Cerebellar cortex (tissue), 1 donor: ENCODE results near the gene MAN1A2.

Experiments used
- DNase-seq: peaks from one replicate; pipeline ENCODE4 v3.0.0-alpha.2; 2015; ENCODE audit warnings: low spot score

MAN1A2 gene

DNA sequence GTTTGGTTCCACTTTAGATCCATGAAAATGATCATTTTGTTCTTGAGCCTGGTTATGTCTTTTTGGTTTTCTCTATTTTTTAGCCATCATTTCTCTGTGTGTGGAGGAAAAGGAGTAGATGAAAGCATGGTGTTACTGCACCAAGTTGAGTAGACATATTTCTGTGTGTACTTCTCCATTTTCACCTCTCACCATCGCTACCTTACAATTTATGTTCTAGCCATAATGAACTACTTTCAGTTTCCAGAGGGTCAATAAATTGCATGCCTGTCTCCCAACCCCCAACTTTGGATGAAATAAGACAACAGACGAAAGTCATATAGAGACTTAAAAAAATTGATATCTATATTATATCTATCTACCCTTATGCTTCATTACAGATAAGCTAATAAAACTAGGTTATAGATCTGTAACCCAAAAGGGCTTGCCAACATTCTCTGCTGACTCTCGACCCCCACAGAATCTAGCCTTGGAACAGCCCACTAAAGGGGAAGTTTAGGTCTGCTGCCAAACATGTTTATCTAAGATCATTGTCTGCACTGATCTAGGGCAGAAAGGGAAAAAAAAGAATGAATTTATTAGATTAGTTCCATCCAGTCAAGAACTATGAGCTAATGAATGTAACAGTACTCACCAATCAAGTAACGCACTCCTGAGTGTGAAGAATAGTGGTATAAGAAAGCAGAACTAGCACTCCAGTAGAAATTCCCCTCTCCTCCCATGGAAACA is 7.5 kb upstream of the MAN1A2 start:
- no peak for DNase-seq

DNA sequence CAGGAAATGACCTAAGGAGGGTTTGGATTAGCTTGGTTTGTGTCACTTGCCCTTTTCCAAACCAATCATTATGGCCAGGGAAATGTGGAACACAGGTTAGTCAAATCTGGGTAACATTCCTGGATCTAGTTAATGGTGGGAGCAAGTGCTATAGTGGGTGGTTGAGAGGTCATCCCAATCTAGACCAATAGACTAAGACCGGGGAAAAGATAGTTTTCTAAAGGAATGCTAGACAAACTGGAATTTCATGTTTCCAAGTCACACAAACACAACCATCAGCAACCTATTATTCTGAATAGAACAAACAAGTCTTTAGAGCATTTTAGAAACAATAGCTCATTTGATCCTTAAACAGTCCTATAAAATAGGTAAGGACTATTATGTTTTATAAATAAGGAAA is 4.3 kb upstream of the MAN1A2 start:
- no peak for DNase-seq

- no peak for DNase-seq
Observed at GRCh38 chr1:117363571-117364048, 3.6 kb upstream of the MAN1A2 start.

GRCh38 chr1:117364240-117364639 is 3.0 kb upstream of the MAN1A2 start:
- DNase-seq: no peak

DNA sequence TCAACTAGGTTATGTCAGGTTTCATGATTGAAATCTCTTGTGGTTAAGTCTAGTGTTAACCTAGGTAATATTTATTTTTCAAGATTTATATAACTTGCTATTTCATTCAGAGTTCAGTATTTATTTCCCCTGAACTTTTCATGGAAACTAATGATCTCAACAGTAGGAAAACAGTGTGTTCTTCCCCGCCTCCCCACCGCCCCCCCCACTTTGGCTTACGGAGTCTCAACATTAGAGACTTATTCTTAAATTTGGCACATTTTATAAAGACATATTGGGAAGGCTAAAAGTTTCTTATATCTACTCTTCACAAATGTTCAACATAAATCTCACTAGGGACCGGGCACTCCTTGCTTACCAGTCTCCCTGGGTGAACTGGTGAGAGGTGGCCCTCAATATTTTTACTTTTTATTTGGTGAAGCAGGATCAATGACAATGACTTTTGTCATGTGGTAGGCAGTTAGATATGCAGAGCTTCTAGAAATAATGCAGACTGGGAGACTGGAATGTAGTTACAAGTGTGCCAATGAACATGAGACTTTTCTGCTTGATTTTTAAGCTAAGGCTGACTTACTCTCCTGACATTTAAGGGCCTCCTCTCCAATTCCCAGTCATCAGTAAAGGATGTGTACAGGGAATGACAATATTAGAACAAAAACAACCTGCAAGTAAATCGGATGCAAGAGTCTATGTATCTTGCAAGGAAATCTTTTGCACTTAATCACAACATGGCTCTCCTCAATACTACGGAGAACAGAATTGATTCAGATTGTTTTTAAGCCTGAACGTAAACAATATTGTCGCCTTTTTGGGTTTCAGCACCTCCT is 1.7 kb upstream of the MAN1A2 start:
- DNase-seq: peak; percentile 33

DNA sequence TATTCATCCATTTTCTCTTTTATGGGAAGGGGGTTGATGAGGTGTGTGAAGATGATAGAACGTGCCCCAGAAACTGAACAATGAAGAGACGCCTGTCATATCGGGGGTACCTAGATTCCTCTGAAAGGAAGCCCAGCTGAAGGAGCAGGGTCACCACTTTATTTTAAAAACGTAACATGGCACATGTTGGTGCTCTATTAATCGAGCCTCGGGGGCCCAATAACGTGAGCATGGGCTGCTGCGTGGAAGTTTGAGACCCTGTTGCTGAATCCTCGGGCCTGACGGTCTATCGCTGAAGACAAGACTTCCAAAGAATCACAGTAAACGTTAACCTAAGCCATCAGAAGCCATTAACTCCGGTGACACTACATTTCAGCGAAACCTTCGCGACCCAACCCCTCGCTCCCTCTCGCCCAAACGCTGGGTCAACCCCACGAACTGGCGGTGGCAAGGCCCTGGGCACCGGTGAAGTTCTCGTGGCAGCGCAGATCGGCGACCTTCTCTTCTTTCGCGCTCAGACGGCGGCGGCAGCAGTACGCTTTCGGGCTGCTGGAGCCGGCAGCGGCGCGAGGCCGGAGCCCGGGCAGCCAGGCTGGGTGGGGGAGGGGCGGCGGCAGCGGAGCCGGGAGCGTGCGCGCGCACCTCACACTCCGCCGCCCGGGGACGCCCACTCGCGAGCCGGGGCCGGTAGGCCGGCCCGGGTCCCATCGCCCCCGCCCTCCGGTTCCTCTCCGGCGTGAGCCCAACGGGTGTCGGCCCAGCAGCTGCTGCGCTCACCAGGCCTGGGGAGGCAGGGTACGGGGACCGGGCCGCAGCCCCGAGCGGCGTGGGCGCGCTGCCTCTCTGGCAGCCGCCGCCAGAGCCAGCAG is 838 bp upstream of the MAN1A2 start:
- peak; percentile 65 for DNase-seq

DNA sequence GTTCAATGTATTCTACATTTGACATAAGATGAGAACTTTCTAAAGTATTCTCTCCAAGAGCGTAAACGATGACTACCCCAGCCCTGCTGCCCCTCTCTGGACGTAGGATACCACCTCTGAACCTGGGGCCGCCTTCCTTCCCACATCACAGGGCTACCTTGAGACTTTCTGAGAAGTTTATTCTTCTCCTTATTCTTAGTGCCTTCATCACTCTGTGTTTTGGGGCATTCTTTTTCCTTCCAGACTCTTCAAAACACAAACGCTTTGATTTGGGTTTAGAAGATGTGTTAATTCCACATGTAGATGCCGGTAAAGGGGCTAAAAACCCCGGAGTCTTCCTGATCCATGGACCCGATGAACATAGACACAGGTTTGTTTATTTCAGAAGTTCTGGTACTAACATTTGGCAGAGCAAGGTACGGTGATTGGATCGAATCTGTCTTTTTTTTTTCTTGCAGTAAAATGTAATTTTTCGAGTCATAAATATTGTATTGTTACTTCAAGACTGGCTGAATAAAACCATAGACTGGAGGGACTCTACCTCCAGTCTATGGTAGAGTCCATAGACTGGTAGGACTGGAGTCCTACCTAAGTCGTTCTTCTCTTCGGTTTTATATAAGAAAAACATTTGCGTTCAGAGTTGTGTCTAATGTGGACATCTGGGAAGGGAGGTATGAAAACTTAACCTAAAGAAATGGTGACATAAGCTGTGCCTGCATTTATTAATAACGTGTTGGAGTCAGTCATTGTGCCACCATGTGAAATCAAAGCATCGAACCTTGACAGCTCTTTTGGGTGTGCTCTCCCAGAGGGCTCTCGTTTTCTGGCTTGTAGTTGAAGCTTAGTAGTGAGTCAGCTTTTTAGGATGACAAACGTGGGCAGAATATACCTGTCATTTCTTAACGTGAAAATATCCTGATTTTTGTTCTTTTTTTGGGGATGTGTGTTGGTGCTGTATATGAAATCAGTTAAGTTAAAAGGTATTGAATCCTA is 1.2 kb downstream of the MAN1A2 start:
- peak; percentile 51 for DNase-seq

DNA sequence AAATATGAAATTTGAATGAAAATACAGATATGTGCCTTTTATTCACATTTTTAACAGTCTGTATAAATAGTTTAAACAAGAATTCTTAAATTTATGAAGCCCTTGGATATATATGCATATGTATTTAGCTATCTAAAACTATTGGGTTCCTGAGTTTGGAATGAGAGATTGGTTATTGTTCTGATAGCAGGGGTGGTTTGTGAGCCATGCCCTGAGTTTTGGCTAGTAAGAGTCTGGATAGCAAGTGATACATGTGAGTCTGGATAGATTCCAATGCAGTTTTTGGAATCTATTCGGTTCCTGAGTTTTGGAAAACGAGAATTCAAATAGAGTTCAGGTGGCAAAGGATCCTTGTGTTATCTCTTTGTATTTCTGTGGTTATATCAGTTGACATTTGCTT is 2.8 kb downstream of the MAN1A2 start:
- peak; percentile 40 for DNase-seq

- DNase-seq: no peak
Observed at GRCh38 chr1:117370509-117370908, 3.3 kb downstream of the MAN1A2 start.

DNA sequence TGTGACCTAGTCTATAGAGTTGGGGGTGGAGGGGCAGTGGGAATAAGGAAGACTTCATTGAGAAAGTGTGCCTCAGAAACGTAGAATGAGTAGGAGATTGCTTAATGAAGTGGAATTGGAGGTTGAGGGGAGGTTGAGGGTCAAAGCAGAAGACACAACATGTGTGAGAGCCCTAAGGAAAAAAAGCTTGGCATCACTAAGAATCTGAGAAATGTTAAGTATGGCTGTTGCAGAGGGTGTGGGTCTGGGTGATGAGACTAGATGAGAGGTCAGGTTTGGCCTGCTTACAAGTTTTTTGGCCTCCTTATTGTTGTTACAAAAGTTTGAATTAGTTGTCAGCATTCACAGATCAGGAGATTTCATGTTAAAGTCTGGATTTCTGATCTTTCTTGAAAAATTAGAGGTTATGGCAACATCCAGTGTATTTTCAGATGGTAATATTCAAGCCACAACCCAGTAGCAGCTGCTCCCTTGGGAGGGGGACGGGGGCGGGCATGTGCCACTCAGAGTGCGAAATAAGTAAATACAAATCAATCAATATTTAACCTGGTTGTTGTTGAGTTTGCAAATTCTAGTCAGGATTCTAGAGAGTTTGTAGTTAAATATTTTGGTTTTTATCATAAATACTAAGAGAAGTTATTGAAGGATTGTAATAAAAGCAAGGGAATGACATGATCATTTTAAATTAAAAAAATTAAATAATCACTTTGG is 4.3 kb downstream of the MAN1A2 start:
- no peak for DNase-seq

GRCh38 chr1:117372863-117373412 is 5.7 kb downstream of the MAN1A2 start:
- DNase-seq: no peak

GRCh38 chr1:117373932-117374331 is 6.7 kb downstream of the MAN1A2 start:
- no peak for DNase-seq

DNA sequence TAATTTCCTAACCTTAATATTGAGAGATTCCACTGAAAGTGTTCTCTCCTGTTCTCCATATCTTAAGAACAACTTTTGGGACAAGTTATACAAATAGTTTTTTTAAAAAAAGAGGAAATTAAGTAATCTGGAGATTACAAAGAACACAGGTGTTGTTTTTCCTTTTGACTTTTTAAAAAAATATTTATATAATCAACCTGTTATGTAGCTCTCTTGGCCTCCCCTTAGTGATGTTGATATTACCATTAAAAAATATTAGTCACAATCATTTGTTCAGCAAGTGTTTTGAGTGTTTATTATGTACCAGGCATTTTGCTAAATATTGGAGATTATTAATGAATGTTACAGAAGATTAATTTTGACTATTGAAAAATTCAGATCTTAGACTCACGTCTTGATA is 8.1 kb downstream of the MAN1A2 start:
- no peak for DNase-seq

GRCh38 chr1:117387060-117387633 is 19.9 kb downstream of the MAN1A2 start:
- no peak for DNase-seq

DNA sequence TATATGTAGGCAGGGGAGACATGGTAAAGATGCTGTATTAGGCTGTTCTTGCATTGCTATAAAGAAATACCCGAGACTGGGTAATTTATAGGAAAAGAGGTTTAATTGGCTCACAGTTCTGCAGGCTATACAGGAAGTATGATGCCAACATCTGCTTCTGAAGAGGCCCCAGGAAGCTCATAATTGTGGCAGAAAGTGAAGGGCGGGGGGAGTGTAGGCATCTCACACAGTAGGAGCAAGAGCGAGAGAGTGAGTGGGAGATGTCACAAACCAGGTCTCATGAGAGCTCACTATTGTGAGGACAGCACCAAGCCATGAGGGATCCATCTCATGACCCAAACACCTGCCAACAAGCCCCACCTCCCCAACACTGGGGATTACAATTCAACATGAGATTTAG is 21.1 kb downstream of the MAN1A2 start:
- no peak for DNase-seq

GRCh38 chr1:117389284-117389683 is 22.0 kb downstream of the MAN1A2 start:
- no peak for DNase-seq

DNA sequence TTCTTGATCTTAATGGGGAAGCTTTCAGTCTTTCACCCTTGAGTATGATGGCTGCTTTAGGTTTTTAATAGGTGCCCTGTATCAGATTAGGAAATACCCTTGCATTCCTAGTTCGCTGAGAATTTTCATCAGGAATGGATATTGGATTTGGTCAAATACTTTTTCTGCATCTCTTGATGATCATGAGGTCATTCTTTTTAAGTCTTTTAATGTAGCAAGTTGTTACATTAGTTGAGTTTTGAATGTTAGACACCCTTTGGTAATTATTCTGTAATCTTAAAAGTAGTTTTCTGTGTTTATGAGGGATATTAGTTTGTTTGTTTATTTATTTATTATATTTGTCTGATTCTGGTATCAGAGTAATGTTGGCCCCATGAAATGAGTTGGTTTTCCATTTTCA is 22.5 kb downstream of the MAN1A2 start:
- no peak for DNase-seq

- no peak for DNase-seq
Observed at GRCh38 chr1:117392771-117393170, 25.5 kb downstream of the MAN1A2 start.

GRCh38 chr1:117396074-117396473 is 28.8 kb downstream of the MAN1A2 start:
- DNase-seq: no peak

- no peak for DNase-seq
Observed at GRCh38 chr1:117396636-117397035, 29.4 kb downstream of the MAN1A2 start.
